DOHH2 (cell line): Measurements from ENCODE around the gene LKAAEAR1.

Experiments used
- H3F3A ChIP-seq: fragments of 200-600 bp; sonication (generic), shearing (Covaris generic); 2 replicates; pipeline ENCODE4 v1.6.0; 2016; ENCODE audit warnings: antibody characterized with exemption, mild to moderate bottlenecking; ENCODE audit not compliant: control insufficient read depth, insufficient read depth
- H3K27ac ChIP-seq: fragments of 200-600 bp; sonication (generic); 2 replicates; pipeline ENCODE4 v1.5.1; 2014; ENCODE audit warnings: low read depth, mild to moderate bottlenecking, low read length, moderate library complexity
- H3K27me3 ChIP-seq: fragments of 200-600 bp; sonication (generic); 2 replicates; pipeline ENCODE4 v1.6.1; 2014; ENCODE audit warnings: mild to moderate bottlenecking, low read length, mixed read lengths; ENCODE audit not compliant: control insufficient read depth
- H3K36me3 ChIP-seq: fragments of 200-600 bp; sonication (generic); 2 replicates; pipeline ENCODE4 v1.6.1; 2014; ENCODE audit warnings: mild to moderate bottlenecking, low read length, moderate library complexity, mixed read lengths; ENCODE audit not compliant: control insufficient read depth
- H3K4me1 ChIP-seq: fragments of 200-600 bp; sonication (generic); 2 replicates; pipeline ENCODE4 v1.6.1; 2014; ENCODE audit warnings: mild to moderate bottlenecking, low read length, mixed read lengths; ENCODE audit not compliant: control insufficient read depth
- H3K4me2 ChIP-seq: fragments of 200-600 bp; sonication (generic); 2 replicates; pipeline ENCODE4 v1.6.0; 2014; ENCODE audit warnings: mild to moderate bottlenecking, low read length, moderate library complexity
- H3K4me3 ChIP-seq: fragments of 200-600 bp; sonication (generic); 2 replicates; pipeline ENCODE4 v1.5.1; 2014; ENCODE audit warnings: mild to moderate bottlenecking, low read length, mixed read lengths
- H3K79me2 ChIP-seq: fragments of 200-600 bp; sonication (generic); 2 replicates; pipeline ENCODE4 v1.6.1; 2014; ENCODE audit warnings: mild to moderate bottlenecking, low read length, mixed read lengths; ENCODE audit not compliant: control insufficient read depth
- H3K9me2 ChIP-seq: fragments of 200-600 bp; sonication (generic); replicated peaks from 2 replicates; pipeline ENCODE4 v1.6.1; 2014; ENCODE audit warnings: mild to moderate bottlenecking, low read length, mixed read lengths; ENCODE audit not compliant: control insufficient read depth
- H3K9me3 ChIP-seq: fragments of 200-600 bp; sonication (generic); 2 replicates; pipeline ENCODE4 v1.6.1; 2014; ENCODE audit warnings: antibody characterized with exemption, low read length, mixed read lengths; ENCODE audit not compliant: control insufficient read depth, insufficient read depth
- H4K20me1 ChIP-seq: fragments of 200-600 bp; sonication (generic); 2 replicates; pipeline ENCODE4 v1.6.0; 2014; ENCODE audit warnings: low read depth, mild to moderate bottlenecking, antibody characterized with exemption, low read length, moderate library complexity; ENCODE audit not compliant: control insufficient read depth, insufficient read depth
- EZH2phosphoT487 ChIP-seq: fragments of 200-600 bp; sonication (generic); IDR thresholded peaks from 2 replicates; pipeline ENCODE4 v1.6.1; 2017; ENCODE audit warnings: borderline replicate concordance, mild to moderate bottlenecking, antibody characterized with exemption, low read length, moderate library complexity, mixed read lengths
- TF ChIP-seq, protein P1 (sequence below): fragments of 200-600 bp; sonication (generic); IDR thresholded peaks from one replicate; pipeline ENCODE4 v1.5.1; 2014; ENCODE audit warnings: antibody characterized with exemption, mild to moderate bottlenecking, low read depth, low read length; ENCODE audit not compliant: poor library complexity, severe bottlenecking

The LKAAEAR1 gene

DNA sequence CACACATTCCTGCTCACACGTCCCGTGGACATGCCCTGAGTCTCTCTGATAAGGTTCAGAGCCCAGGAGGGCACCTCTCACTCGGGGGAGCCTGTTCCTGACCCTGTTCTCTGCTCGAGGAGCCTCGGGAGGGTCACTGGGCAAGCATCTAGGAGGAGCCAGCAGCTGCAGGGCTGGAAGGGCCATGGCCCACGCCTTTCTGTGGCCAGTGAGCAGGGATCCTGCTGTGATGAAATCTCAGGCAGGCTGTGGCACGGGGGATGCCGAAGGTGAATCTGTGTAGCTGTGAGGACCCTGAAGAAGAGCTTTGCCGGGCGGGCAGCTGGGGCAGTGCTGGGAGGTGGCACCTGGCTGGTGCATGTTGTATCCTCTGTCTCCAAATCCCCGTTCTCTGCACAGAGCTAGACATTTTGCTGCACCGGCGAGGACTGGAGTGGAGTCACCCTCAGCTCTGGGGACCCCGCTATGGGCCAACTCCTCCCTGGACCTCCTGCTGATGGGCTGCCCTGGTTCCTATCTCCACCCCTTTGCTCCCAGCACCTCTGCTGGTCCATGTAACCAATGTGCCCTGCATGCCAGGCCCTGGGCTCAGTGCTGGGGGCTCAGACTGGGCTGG lies 30.3 kb upstream of the LKAAEAR1 start:
- Histone ChIP-seq H3K27ac (no peak overlapping the region), H3K9me3 (no peaks in the 10 kb centered on the region), H3F3A (no peaks in the 10 kb centered on the region), H3K36me3 (no peaks in the 10 kb centered on the region), H3K4me1 (no peaks in the 10 kb centered on the region), H3K27me3 (peaks cover 12% of the 10 kb centered on the region; the same call in 1 of the 2 replicates), H3K4me3 (no peak overlapping the region), H4K20me1 (no peaks in the 10 kb centered on the region), H3K9me2 (no peaks in the 10 kb centered on the region), H3K4me2 (no peak overlapping the region), H3K79me2 (no peaks in the 10 kb centered on the region)
- TF ChIP-seq, protein P1, sequence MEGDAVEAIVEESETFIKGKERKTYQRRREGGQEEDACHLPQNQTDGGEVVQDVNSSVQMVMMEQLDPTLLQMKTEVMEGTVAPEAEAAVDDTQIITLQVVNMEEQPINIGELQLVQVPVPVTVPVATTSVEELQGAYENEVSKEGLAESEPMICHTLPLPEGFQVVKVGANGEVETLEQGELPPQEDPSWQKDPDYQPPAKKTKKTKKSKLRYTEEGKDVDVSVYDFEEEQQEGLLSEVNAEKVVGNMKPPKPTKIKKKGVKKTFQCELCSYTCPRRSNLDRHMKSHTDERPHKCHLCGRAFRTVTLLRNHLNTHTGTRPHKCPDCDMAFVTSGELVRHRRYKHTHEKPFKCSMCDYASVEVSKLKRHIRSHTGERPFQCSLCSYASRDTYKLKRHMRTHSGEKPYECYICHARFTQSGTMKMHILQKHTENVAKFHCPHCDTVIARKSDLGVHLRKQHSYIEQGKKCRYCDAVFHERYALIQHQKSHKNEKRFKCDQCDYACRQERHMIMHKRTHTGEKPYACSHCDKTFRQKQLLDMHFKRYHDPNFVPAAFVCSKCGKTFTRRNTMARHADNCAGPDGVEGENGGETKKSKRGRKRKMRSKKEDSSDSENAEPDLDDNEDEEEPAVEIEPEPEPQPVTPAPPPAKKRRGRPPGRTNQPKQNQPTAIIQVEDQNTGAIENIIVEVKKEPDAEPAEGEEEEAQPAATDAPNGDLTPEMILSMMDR: no peak
- no peak for TF ChIP-seq EZH2phosphoT487

DNA sequence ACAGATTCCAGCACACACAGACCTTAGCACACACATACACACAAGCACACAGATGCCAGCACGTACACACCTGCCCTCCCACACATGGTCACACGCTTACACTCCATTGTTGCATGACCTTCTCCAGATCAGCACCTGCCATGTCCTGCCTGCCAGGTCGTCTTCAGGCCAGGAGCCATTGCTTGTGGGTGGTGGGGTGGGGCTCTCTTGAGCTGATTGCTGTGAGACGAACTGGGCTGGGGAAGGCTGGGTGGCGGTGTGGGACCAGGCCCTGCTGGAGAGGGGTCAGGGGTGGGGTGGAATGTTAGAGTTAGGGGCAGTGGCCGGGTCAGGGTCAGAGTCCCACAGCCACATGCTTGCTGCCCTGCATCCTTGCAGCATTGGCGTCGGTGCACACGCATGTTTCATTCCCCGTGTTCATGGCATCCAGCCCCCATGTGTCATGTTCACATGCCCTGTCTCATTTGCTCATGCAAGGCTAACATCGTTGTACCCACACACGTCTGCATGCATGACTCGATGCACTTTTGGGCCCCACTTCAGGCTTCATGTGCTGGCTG lies 29.7 kb upstream of the LKAAEAR1 start:
- Histone ChIP-seq H3K27ac (no peak overlapping the region), H3K4me1 (no peaks in the 10 kb centered on the region), H3K79me2 (no peaks in the 10 kb centered on the region), H3K36me3 (no peaks in the 10 kb centered on the region), H3K9me2 (no peaks in the 10 kb centered on the region), H3K4me3 (no peak overlapping the region), H3K9me3 (no peaks in the 10 kb centered on the region), H4K20me1 (no peaks in the 10 kb centered on the region), H3F3A (no peaks in the 10 kb centered on the region), H3K4me2 (no peak overlapping the region), H3K27me3 (peaks cover 12% of the 10 kb centered on the region; the same call in 1 of the 2 replicates)
- TF ChIP-seq, protein P1: no peak
- TF ChIP-seq EZH2phosphoT487: no peak

DNA sequence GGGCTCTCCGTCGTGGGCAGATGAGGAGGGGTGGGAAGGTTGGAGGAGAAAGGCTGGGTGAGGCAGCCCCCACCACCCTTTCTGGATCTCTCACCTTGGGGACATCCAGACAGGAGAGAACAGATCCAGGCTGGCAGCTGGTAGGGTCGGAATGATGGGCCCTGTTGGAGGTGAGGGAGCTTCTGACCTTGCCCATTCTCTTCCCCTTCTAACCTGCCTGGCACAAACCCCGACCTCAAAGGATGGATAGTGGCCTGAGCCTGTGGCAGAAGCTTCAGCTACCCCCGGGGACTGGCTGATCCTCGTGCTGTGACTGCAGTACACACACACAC lies 29.2 kb upstream of the LKAAEAR1 start:
- Histone ChIP-seq H3K9me2 (no peaks in the 10 kb centered on the region), H3K9me3 (no peaks in the 10 kb centered on the region), H3K36me3 (no peaks in the 10 kb centered on the region), H3K27ac (no peak overlapping the region), H3K4me2 (no peak overlapping the region), H3K79me2 (no peaks in the 10 kb centered on the region), H3K4me1 (no peaks in the 10 kb centered on the region), H3K27me3 (peaks cover 15% of the 10 kb centered on the region; the same call in 1 of the 2 replicates), H3K4me3 (no peak overlapping the region), H3F3A (no peaks in the 10 kb centered on the region), H4K20me1 (no peaks in the 10 kb centered on the region)
- TF ChIP-seq, protein P1: no peak
- no peak for TF ChIP-seq EZH2phosphoT487
